HepG2 (cell line): ENCODE measurements around the gene CCDC57. TPM values are rescaled to one million over a fixed set of nuclear protein-coding genes. Genes with fewer than 3 reads are reported as not detected.

Source experiments
- BATF2 ChIP-seq: sonication (generic); formaldehyde crosslinking; IDR thresholded peaks from 2 replicates; pipeline ENCODE4 v1.8.0; 2022; ENCODE audit warnings: mild to moderate bottlenecking, missing genetic modification reagents, moderate library complexity
- GLMP ChIP-seq: sonication (generic); formaldehyde crosslinking; IDR thresholded peaks from 2 replicates; pipeline ENCODE4 v1.9.0; 2021; ENCODE audit warnings: missing genetic modification reagents, mild to moderate bottlenecking, borderline replicate concordance
- MTERF4 ChIP-seq: sonication (generic); formaldehyde crosslinking; IDR thresholded peaks from 2 replicates; pipeline ENCODE4 v1.8.0; 2023; ENCODE audit warnings: mild to moderate bottlenecking, missing genetic modification reagents
- NFAT5 ChIP-seq: sonication (generic); formaldehyde crosslinking; IDR thresholded peaks from 2 replicates; pipeline ENCODE4 v1.4.0; 2020; ENCODE audit warnings: missing genetic modification reagents
- NR3C1 ChIP-seq: sonication (generic); formaldehyde crosslinking; IDR thresholded peaks from 2 replicates; pipeline ENCODE4 v1.4.0; 2020; ENCODE audit warnings: missing genetic modification reagents
- PBX2 ChIP-seq: IDR thresholded peaks from 2 replicates; pipeline ENCODE4 v1.6.1; 2016; ENCODE audit warnings: control low read depth
- PHF20 ChIP-seq: sonication (generic); formaldehyde crosslinking; IDR thresholded peaks from 2 replicates; pipeline ENCODE4 v1.5.0; 2020; ENCODE audit warnings: mild to moderate bottlenecking, missing genetic modification reagents
- POGZ ChIP-seq: sonication (generic); formaldehyde crosslinking; IDR thresholded peaks from 2 replicates; pipeline ENCODE4 v1.4.0; 2020; ENCODE audit warnings: mild to moderate bottlenecking, missing genetic modification reagents
- ZHX2 ChIP-seq, 2 experiments: sonication (generic) in 1 of 2; formaldehyde crosslinking in 1 of 2; IDR thresholded peaks; 2 replicates each; pipeline versions ENCODE4 v1.6.1 to v1.9.0; 2014 to 2022; ENCODE audit warnings: antibody characterized with exemption in 1 of 2, borderline replicate concordance in 1 of 2, inconsistent platforms in 1 of 2, low read depth in 1 of 2, missing genetic modification reagents in 1 of 2
- ZNF274 ChIP-seq: sonication (generic); formaldehyde crosslinking; IDR thresholded peaks from 2 replicates; pipeline ENCODE4 v1.5.1; 2020; ENCODE audit warnings: mild to moderate bottlenecking, missing genetic modification reagents
- ZNF572 ChIP-seq: sonication (generic); formaldehyde crosslinking; IDR thresholded peaks from 2 replicates; pipeline ENCODE4 v1.5.1; 2020; ENCODE audit warnings: mild to moderate bottlenecking, missing genetic modification reagents
- ZNF777 ChIP-seq: sonication (generic); formaldehyde crosslinking; IDR thresholded peaks from 2 replicates; pipeline ENCODE4 v1.4.0; 2020; ENCODE audit warnings: missing genetic modification reagents
- polyA plus RNA-seq, 8 experiments: library from polyadenylated mRNA; depleted of rRNA in 3 of 8; stranded (reverse) in 7 of 8; unstranded in 1 of 8; fragments of >200 nt; fragmentation: Illumina TruSeq in 4 of 8; extraction: Trizol in 4 of 8; gene quantifications; 2 replicates each; pipeline versions ENCODE4 v1.2.1 to v1.2.3, GENCODE V29; 2011 to 2016; ENCODE audit warnings: low read depth in 4 of 8, missing spikeins in 1 of 8, mixed read lengths in 1 of 8; ENCODE audit not compliant: insufficient read depth in 1 of 8
- total RNA-seq, 5 experiments: library from RNA; depleted of rRNA; stranded (reverse); fragments of >200 nt; fragmentation: Illumina TruSeq; extraction: Trizol; gene quantifications; 2 replicates each; pipeline ENCODE4 v1.2.3, GENCODE V29; 2016; ENCODE audit warnings: low read depth in 1 of 5

Gene CCDC57
- total and polyA plus RNA-seq, 2 of the 13 experiments (the other 11 are each of a cell fraction or from before 2014, with no cell fraction given), result 59.3 to 59.9 TPM

GRCh38 chr17:82241183-82241925 lies 28.7 kb upstream of the CCDC57 start (continued):
- TF ChIP-seq NFAT5 (peak; percentile 92), ZNF572 (CRISPR knock-in tag) (0 out of 2 replicates have a peak, but pooled peaks have one; percentile 79), MTERF4 (peak; percentile 5), ZHX2 (IDR thresholded peaks at IDR 0.05; ENCODE audit: low read depth) (peak; percentile 39; the same call in 1 of the 2 replicates), ZHX2 (CRISPR knock-in tag; IDR thresholded peaks at IDR 0.05; ENCODE audit: borderline replicate concordance) (peak; percentile 86; the same call in 1 of the 2 replicates), PHF20 (CRISPR knock-in tag) (peak; percentile 36; the same call in 1 of the 2 replicates), GLMP (CRISPR knock-in tag) (no peak), POGZ (CRISPR knock-in tag) (no peak; the same call in 1 of the 2 replicates), ZNF777 (peak; percentile 69), ZNF274 (CRISPR knock-in tag) (peak; percentile 57; the same call in 1 of the 2 replicates), PBX2 (CRISPR knock-in tag) (peak; percentile 31; the same call in 1 of the 2 replicates), BATF2 (CRISPR knock-in tag) (peak; percentile 98), NR3C1 (CRISPR knock-in tag) (no peak)
